GM12878 (cell line): ENCODE results near the gene C3AR1.

Experiments
- CTCF ChIP-seq, 3 experiments: IDR thresholded peaks in 2 of 3; conservative IDR thresholded peaks in 1 of 3; 2 replicates each; pipeline ENCODE4 v1.5.1; 2011; ENCODE audit warnings: low read depth in 3 of 3, low read length in 3 of 3, mild to moderate bottlenecking in 3 of 3, control low read depth in 2 of 3, moderate library complexity in 2 of 3, inconsistent platforms in 1 of 3, mixed read lengths in 1 of 3; ENCODE audit not compliant: control insufficient read depth in 2 of 3, insufficient read depth in 1 of 3; ENCODE audit errors: extremely low read depth in 1 of 3
- KDM1A ChIP-seq: fragments of 200-600 bp; sonication (generic); IDR thresholded peaks from 2 replicates; pipeline ENCODE4 v1.6.1; 2016; ENCODE audit warnings: borderline replicate concordance
- MTA2 ChIP-seq: fragments of 450-650 bp; IDR thresholded peaks from 2 replicates; pipeline ENCODE4 v1.6.1; 2016; ENCODE audit warnings: low read depth, mild to moderate bottlenecking, moderate library complexity
- PML ChIP-seq: IDR thresholded peaks from 2 replicates; pipeline ENCODE4 v1.6.1; 2012; ENCODE audit warnings: low read length, inconsistent platforms
- POLR2A ChIP-seq: IDR thresholded peaks from 2 replicates; pipeline ENCODE4 v1.6.1; 2011; ENCODE audit warnings: low read depth, mild to moderate bottlenecking, low read length
- POLR2AphosphoS5 ChIP-seq: IDR thresholded peaks from 2 replicates; pipeline ENCODE4 v1.6.1; 2011; ENCODE audit warnings: mild to moderate bottlenecking, low read length, inconsistent platforms
- SREBF1 ChIP-seq: IDR thresholded peaks from 2 replicates; pipeline ENCODE4 v1.6.1; 2012; ENCODE audit warnings: mild to moderate bottlenecking, low read length
- TCF7 ChIP-seq: IDR thresholded peaks from 2 replicates; pipeline ENCODE4 v1.6.1; 2014; ENCODE audit warnings: antibody characterized with exemption, borderline replicate concordance
- ZBTB33 ChIP-seq: fragments of 450-650 bp; IDR thresholded peaks from 2 replicates; pipeline ENCODE4 v1.6.1; 2017; ENCODE audit warnings: mild to moderate bottlenecking

GRCh38 chr12:8075935-8076334 lies 9.8 kb upstream of the C3AR1 start:
- no peak for TF ChIP-seq CTCF (IDR thresholded peaks at IDR 0.05 in 2 of 3, conservative IDR thresholded peaks at IDR 0.05 in 1 of 3; ENCODE audit: control insufficient read depth in 2 of 3, extremely low read depth in 1 of 3, insufficient read depth in 1 of 3, low read depth in 3 of 3, low read length in 3 of 3)
- TF ChIP-seq KDM1A, result no peak
- no peak for TF ChIP-seq MTA2
- no peak for TF ChIP-seq POLR2AphosphoS5
- TF ChIP-seq POLR2A, result no peak
- no peak for TF ChIP-seq TCF7
- no peak for TF ChIP-seq ZBTB33
- no peak for TF ChIP-seq PML
- TF ChIP-seq SREBF1, result no peak
